CD14-positive monocyte (primary cell): ENCODE measurements around the gene CROCC2. TPM values are rescaled to one million over a fixed set of nuclear protein-coding genes. Genes with fewer than 3 reads are reported as not detected.

Experiments used
- DNase-seq, 3 donors: peaks; one replicate each; pipeline ENCODE4 v3.0.0-alpha.2; 2011 to 2022
- H2AFZ ChIP-seq: 2 replicates; pipeline ENCODE4 v1.6.0; 2012; ENCODE audit warnings: mild to moderate bottlenecking, low read depth, low read length, inconsistent platforms; ENCODE audit not compliant: insufficient read depth, poor library complexity, severe bottlenecking
- H3K27ac ChIP-seq, 2 donors: 1 replicate in 1 of 2; 2 replicates in 1 of 2; pipeline ENCODE4 v1.5.1; 2012 to 2013; ENCODE audit warnings: low read length in 2 of 2, control low read depth in 1 of 2, inconsistent platforms in 1 of 2, low read depth in 1 of 2, mild to moderate bottlenecking in 1 of 2
- H3K27me3 ChIP-seq, 2 donors: one replicate each; pipeline versions ENCODE4 v1.6.0 to v1.6.1; 2011 to 2013; ENCODE audit warnings: low read length in 2 of 2; ENCODE audit not compliant: control insufficient read depth in 2 of 2, insufficient read depth in 2 of 2
- H3K36me3 ChIP-seq, 2 donors: replicated peaks in 1 of 2; 1 replicate in 1 of 2; 2 replicates in 1 of 2; pipeline versions ENCODE4 v1.5.1 to v1.6.1; 2012 to 2013; ENCODE audit warnings: low read length in 2 of 2, control low read depth in 1 of 2, inconsistent platforms in 1 of 2, mild to moderate bottlenecking in 1 of 2; ENCODE audit not compliant: insufficient read depth in 2 of 2, control insufficient read depth in 1 of 2
- H3K4me1 ChIP-seq, 2 donors: 1 replicate in 1 of 2; 2 replicates in 1 of 2; pipeline versions ENCODE4 v1.5.1 to v1.6.1; 2012 to 2013; ENCODE audit warnings: low read length in 2 of 2, control low read depth in 1 of 2, inconsistent platforms in 1 of 2, mild to moderate bottlenecking in 1 of 2, moderate library complexity in 1 of 2; ENCODE audit not compliant: insufficient read depth in 2 of 2, control insufficient read depth in 1 of 2
- H3K4me2 ChIP-seq: replicated peaks from 2 replicates; pipeline ENCODE3; 2012; ENCODE audit warnings: low read length, moderate library complexity, mild to moderate bottlenecking; ENCODE audit not compliant: poor library complexity, severe bottlenecking; ENCODE audit errors: extremely low read depth
- H3K4me3 ChIP-seq, 3 experiments: fragments of 200-600 bp in 1 of 3; sonication (generic) in 1 of 3; replicated peaks in 1 of 3; 1 replicate in 2 of 3; 2 replicates in 1 of 3; pipeline ENCODE4 v1.5.1; 2011 to 2013; ENCODE audit warnings: low read length in 3 of 3, mild to moderate bottlenecking in 3 of 3, control low read depth in 2 of 3, low read depth in 2 of 3, inconsistent platforms in 1 of 3, moderate library complexity in 1 of 3
- H3K79me2 ChIP-seq: 2 replicates; pipeline ENCODE4 v1.6.0; 2012; ENCODE audit warnings: mild to moderate bottlenecking, control low read depth, inconsistent platforms, low read length, moderate library complexity; ENCODE audit not compliant: insufficient read depth
- H3K9ac ChIP-seq: 2 replicates; pipeline ENCODE4 v1.6.0; 2017; ENCODE audit warnings: low read length, mild to moderate bottlenecking; ENCODE audit not compliant: insufficient read depth, poor library complexity, severe bottlenecking
- H3K9me3 ChIP-seq, 2 donors: replicated peaks in 1 of 2; 1 replicate in 1 of 2; 2 replicates in 1 of 2; pipeline versions ENCODE4 v1.5.1 to v1.6.1; 2012 to 2013; ENCODE audit warnings: low read length in 2 of 2, control low read depth in 1 of 2; ENCODE audit not compliant: control insufficient read depth in 1 of 2, insufficient read depth in 1 of 2
- H4K20me1 ChIP-seq: 2 replicates; pipeline ENCODE4 v1.6.0; 2012; ENCODE audit warnings: mild to moderate bottlenecking, low read length, control low read depth, moderate library complexity; ENCODE audit not compliant: insufficient read depth
- H3K27ac Mint-ChIP-seq, 7 donors: one replicate each; pipeline ENCODE4 v1.8.0; 2020; ENCODE audit warnings: mild to moderate bottlenecking in 7 of 7, mixed read lengths in 7 of 7, moderate library complexity in 6 of 7, inconsistent platforms in 2 of 7
- H3K27me3 Mint-ChIP-seq, 3 donors: one replicate each; pipeline ENCODE4 v1.8.0; 2021 to 2022; ENCODE audit warnings: low read depth in 3 of 3, mild to moderate bottlenecking in 3 of 3, mixed read lengths in 3 of 3, moderate library complexity in 3 of 3, inconsistent platforms in 1 of 3
- H3K36me3 Mint-ChIP-seq, 2 donors: one replicate each; pipeline ENCODE4 v1.8.0; 2020; ENCODE audit warnings: mixed read lengths in 2 of 2, inconsistent platforms in 1 of 2, mild to moderate bottlenecking in 1 of 2
- H3K4me1 Mint-ChIP-seq: one replicate; pipeline ENCODE4 v1.8.0; 2020; ENCODE audit warnings: mild to moderate bottlenecking, mixed read lengths
- H3K4me3 Mint-ChIP-seq, 2 donors: one replicate each; pipeline ENCODE4 v1.8.0; 2020; ENCODE audit warnings: mild to moderate bottlenecking in 2 of 2, mixed read lengths in 2 of 2, moderate library complexity in 1 of 2
- H3K9me3 Mint-ChIP-seq, 7 donors: one replicate each; pipeline ENCODE4 v1.8.0; 2020 to 2022; ENCODE audit warnings: mixed read lengths in 7 of 7, mild to moderate bottlenecking in 6 of 7, moderate library complexity in 6 of 7, inconsistent platforms in 2 of 7
- WGBS: methylation state at CpG from one replicate; pipeline ENCODE4 v1.1.5; 2013; ENCODE audit warnings: missing lambda C conversion rate; ENCODE audit not compliant: insufficient coverage; 5-methylcytosine and 5-hydroxymethylcytosine counted together
- intact Hi-C, 2 donors: fragments of 100-400 bp; cut with micrococcal nuclease; formaldehyde crosslinking; loops; one replicate each; pipeline versions ENCODE4 v1.15.0 to v1.15.1; 2023
- polyA plus RNA-seq, 3 donors: library from polyadenylated mRNA; depleted of rRNA in 1 of 3; unstranded in 2 of 3; stranded (reverse) in 1 of 3; fragments of 300-500 nt in 2 of 3; fragments of >200 nt in 1 of 3; fragmentation: Illumina TruSeq in 2 of 3; gene quantifications; 1 replicate in 2 of 3; 2 replicates in 1 of 3; pipeline ENCODE4 v1.2.3, GENCODE V29; 2012 to 2021
- TF ChIP-seq, protein P1 (sequence below): fragments of 200-600 bp; IDR thresholded peaks from one replicate; pipeline ENCODE4 v1.8.0; 2022; ENCODE audit warnings: antibody characterized with exemption, mild to moderate bottlenecking

CROCC2 gene
- polyA plus RNA-seq, 3 donors = 0.15 TPM; not detected in 2

- no peaks in the 10 kb centered on the region for H3K36me3 ChIP-seq
- H3K4me1 Mint-ChIP-seq = peaks cover 25% of the 10 kb centered on the region
- 75% methylated on average over 26 of the region's 27 CpGs for WGBS
- H3K9ac ChIP-seq = peak overlapping the region; percentile 64
- TF ChIP-seq, protein P1, sequence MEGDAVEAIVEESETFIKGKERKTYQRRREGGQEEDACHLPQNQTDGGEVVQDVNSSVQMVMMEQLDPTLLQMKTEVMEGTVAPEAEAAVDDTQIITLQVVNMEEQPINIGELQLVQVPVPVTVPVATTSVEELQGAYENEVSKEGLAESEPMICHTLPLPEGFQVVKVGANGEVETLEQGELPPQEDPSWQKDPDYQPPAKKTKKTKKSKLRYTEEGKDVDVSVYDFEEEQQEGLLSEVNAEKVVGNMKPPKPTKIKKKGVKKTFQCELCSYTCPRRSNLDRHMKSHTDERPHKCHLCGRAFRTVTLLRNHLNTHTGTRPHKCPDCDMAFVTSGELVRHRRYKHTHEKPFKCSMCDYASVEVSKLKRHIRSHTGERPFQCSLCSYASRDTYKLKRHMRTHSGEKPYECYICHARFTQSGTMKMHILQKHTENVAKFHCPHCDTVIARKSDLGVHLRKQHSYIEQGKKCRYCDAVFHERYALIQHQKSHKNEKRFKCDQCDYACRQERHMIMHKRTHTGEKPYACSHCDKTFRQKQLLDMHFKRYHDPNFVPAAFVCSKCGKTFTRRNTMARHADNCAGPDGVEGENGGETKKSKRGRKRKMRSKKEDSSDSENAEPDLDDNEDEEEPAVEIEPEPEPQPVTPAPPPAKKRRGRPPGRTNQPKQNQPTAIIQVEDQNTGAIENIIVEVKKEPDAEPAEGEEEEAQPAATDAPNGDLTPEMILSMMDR = no peak
- peaks cover 66 to 68% of the 10 kb centered on the region in 2 donors for H3K4me1 ChIP-seq
- peak overlapping the region in 3 of 7 donors; percentile 50 to 88 (median 62) for H3K27ac Mint-ChIP-seq
- peak overlapping the region; percentile 64 to 78 for H3K4me3 Mint-ChIP-seq
- no peaks in the 10 kb centered on the region for H3K36me3 Mint-ChIP-seq
- H4K20me1 ChIP-seq = no peaks in the 10 kb centered on the region
- DNase-seq = peak; percentile 49 to 58 (median 55)
- peak overlapping the region in 1 of 3 experiments; percentile 60 for H3K4me3 ChIP-seq
- H3K79me2 ChIP-seq = no peaks in the 10 kb centered on the region
- no peaks in the 10 kb centered on the region for H3K9me3 Mint-ChIP-seq
- intact Hi-C loops = no loop called here
- peak overlapping the region; percentile 71 for H3K4me2 ChIP-seq
- H3K27ac ChIP-seq = peak overlapping the region; percentile 79 to 83
- no peaks in the 10 kb centered on the region for H3K27me3 Mint-ChIP-seq
- peak overlapping the region; percentile 83 for H2AFZ ChIP-seq
- no peaks in the 10 kb centered on the region for H3K9me3 ChIP-seq
- no peaks in the 10 kb centered on the region for H3K27me3 ChIP-seq
These were observed 55.1 kb downstream of the CROCC2 start for GRCh38 chr2:240960971-240961876.

DNA sequence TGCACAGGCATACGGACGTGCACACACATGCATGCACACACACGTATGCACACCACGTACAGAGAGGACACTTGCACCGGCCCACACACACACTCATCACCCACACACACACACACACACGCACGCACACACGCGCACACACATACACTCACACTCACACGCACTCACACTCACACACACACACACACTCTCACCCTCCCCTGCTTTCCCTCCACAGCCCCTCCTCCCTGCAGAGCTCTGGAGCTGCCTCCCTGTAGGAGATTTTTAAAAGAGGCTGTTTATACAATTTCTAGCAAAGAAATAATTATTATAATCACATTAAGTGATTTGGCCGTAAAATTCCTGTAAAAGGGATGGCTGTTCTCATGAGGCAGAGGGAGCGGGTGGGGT, 55.8 kb downstream of the CROCC2 start:
- Mint-ChIP-seq H3K9me3 (no peaks in the 10 kb centered on the region), H3K27me3 (no peaks in the 10 kb centered on the region), H3K4me1 (peaks cover 25% of the 10 kb centered on the region), H3K36me3 (no peaks in the 10 kb centered on the region), H3K27ac (no peak overlapping the region), H3K4me3 (no peak overlapping the region)
- intact Hi-C loops = no loop called here
- no peaks in the 10 kb centered on the region for H3K27me3 ChIP-seq
- no peaks in the 10 kb centered on the region for H3K36me3 ChIP-seq
- peaks cover 71 to 72% of the 10 kb centered on the region in 2 donors for H3K4me1 ChIP-seq
- H3K79me2 ChIP-seq = no peaks in the 10 kb centered on the region
- H3K4me3 ChIP-seq = no peak overlapping the region
- no peak overlapping the region for H3K27ac ChIP-seq
- H3K4me2 ChIP-seq = no peak overlapping the region
- no peak overlapping the region for H3K9ac ChIP-seq
- WGBS = 86% methylated on average over 7 of the region's 12 CpGs
- no peaks in the 10 kb centered on the region for H4K20me1 ChIP-seq
- H3K9me3 ChIP-seq = no peaks in the 10 kb centered on the region
- no peak overlapping the region for H2AFZ ChIP-seq
- TF ChIP-seq, protein P1 = no peak
- no peak for DNase-seq
